ENCODE results near the gene TUBB1.
"Not testable (repeated sequence)": the region's sequence is repeated elsewhere in the genome, so short reads cannot be mapped to it uniquely, and the experiment has no call there.

DNA sequence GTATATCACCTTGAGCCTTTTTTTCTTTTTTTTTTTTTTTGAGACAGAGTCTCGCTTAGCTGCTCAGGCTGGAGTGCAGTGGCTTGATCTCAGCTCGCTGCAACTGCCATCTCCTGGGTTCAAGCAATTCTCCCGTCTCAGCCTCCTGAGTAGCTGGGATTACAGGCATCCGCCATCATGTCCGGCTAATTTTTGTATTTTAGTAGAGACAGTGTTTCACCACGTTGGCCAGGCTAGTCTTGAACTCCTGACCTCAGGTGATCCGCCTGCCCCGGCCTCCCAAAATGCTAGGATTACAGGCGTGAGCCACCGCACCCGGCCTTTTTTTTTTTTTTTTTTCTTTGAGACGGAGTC lies 36.1 kb upstream of the TUBB1 start:
- TF ChIP-seq, protein P1, sequence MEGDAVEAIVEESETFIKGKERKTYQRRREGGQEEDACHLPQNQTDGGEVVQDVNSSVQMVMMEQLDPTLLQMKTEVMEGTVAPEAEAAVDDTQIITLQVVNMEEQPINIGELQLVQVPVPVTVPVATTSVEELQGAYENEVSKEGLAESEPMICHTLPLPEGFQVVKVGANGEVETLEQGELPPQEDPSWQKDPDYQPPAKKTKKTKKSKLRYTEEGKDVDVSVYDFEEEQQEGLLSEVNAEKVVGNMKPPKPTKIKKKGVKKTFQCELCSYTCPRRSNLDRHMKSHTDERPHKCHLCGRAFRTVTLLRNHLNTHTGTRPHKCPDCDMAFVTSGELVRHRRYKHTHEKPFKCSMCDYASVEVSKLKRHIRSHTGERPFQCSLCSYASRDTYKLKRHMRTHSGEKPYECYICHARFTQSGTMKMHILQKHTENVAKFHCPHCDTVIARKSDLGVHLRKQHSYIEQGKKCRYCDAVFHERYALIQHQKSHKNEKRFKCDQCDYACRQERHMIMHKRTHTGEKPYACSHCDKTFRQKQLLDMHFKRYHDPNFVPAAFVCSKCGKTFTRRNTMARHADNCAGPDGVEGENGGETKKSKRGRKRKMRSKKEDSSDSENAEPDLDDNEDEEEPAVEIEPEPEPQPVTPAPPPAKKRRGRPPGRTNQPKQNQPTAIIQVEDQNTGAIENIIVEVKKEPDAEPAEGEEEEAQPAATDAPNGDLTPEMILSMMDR (optimal IDR thresholded peaks at IDR 0.05 in 1 of 3, IDR thresholded peaks at IDR 0.05 in 1 of 3, conservative IDR thresholded peaks at IDR 0.05 in 1 of 3; ENCODE audit: extremely low read depth in 1 of 3, insufficient read depth in 2 of 3, low read length in 3 of 3), result not testable (repeated sequence)
- not testable (repeated sequence) for TF ChIP-seq EZH2 (IDR thresholded peaks at IDR 0.05; ENCODE audit: low read length)

All from keratinocyte (primary cell).